DMS153 treated with DMSO at 0.1 percent for 48 hours (cell line): Measurements from ENCODE around the gene ZNF653.
"Not testable (repeated sequence)": the region's sequence is repeated elsewhere in the genome, so short reads cannot be mapped to it uniquely, and the experiment has no call there.

Experiments
- DNase-seq: peaks from one replicate; lab custom pipeline; 2025; ENCODE audit not compliant: unreplicated experiment; lab: John Stamatoyannopoulos, UW

ZNF653 gene

GRCh38 chr19:11457831-11458230 lies 47.8 kb downstream of the ZNF653 start:
- DNase-seq, result no peak

- no peak for DNase-seq
Observed at GRCh38 chr19:11457115-11457514, 48.5 kb downstream of the ZNF653 start.

GRCh38 chr19:11456659-11457058 lies 49.0 kb downstream of the ZNF653 start:
- DNase-seq, result no peak

GRCh38 chr19:11455233-11455554 lies 50.4 kb downstream of the ZNF653 start:
- not testable (repeated sequence) for DNase-seq

- DNase-seq, result no peak
Observed at GRCh38 chr19:11453468-11454341, 51.9 kb downstream of the ZNF653 start.

- no peak for DNase-seq
Observed at GRCh38 chr19:11452620-11453310, 52.9 kb downstream of the ZNF653 start.

GRCh38 chr19:11451871-11452619 lies 53.6 kb downstream of the ZNF653 start:
- DNase-seq, result no peak

- no peak for DNase-seq
Observed at GRCh38 chr19:11451327-11451870, 54.2 kb downstream of the ZNF653 start.

- no peak for DNase-seq
Observed at GRCh38 chr19:11450570-11451326, 54.9 kb downstream of the ZNF653 start.

GRCh38 chr19:11448923-11449554 lies 56.6 kb downstream of the ZNF653 start:
- no peak for DNase-seq

GRCh38 chr19:11448410-11448809 lies 57.2 kb downstream of the ZNF653 start:
- DNase-seq, result no peak

- DNase-seq, result no peak
Observed at GRCh38 chr19:11447347-11448262, 58.0 kb downstream of the ZNF653 start.

GRCh38 chr19:11446652-11447301 lies 58.9 kb downstream of the ZNF653 start:
- DNase-seq, result no peak

GRCh38 chr19:11446271-11446651 lies 59.4 kb downstream of the ZNF653 start:
- no peak for DNase-seq

GRCh38 chr19:11445141-11445540 lies 60.5 kb downstream of the ZNF653 start:
- DNase-seq, result no peak

GRCh38 chr19:11444059-11444458 lies 61.6 kb downstream of the ZNF653 start:
- no peak for DNase-seq

- no peak for DNase-seq
Observed at GRCh38 chr19:11437955-11438354, 67.7 kb downstream of the ZNF653 start.

GRCh38 chr19:11435833-11436313 lies 69.8 kb downstream of the ZNF653 start:
- DNase-seq, result no peak
